ENCODE measurements around the gene UNC13B. TPM values are rescaled to one million over a fixed set of nuclear protein-coding genes. Genes with fewer than 3 reads are reported as not detected.

UNC13B gene
- total RNA-seq, 1 experiment from 2014 or later, result 48.2 TPM

DNA sequence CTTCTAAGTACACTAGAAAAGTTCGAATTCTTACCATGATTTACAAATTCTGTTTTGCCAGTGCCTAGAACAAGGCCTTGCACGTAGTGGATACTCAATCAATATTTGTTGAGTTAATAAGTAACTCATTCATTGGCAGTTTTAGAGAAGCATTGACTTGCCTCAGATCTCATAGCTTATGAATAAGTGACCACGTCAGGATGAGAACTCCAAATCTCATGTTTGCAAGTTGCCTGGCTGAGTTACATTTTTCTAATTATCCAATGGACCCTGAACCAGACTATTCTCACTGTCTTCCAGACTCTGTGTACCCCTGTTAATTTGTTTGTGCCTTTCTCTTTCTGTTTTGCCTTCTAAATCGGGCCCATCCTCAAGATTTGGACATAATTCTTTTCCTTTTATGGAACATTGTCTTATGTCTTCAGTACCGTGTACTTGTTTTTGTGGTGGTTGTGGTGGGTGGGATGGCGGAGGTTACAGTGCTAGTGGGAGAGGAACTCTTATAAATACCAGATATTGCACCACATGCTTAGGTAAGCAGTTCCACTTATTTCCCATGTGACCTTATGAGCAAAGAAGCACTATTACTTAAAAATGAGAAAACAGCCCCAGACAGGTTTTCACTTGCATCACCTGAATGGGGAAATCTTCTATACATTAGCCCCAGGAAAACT is 96.3 kb downstream of the UNC13B start:
- Histone ChIP-seq H3K9ac (ENCODE audit: extremely low read depth, insufficient read length, low read length) (no peak overlapping the region), H2AK5ac (ENCODE audit: insufficient read length, low read length) (no peak overlapping the region), H3K4ac (ENCODE audit: low read depth, low read length) (no peak overlapping the region), H3K56ac (ENCODE audit: insufficient read length, low read depth, low read length) (no peak overlapping the region), H3K27me3 (ENCODE audit: insufficient read depth, low read length) (no peaks in the 10 kb centered on the region), H2BK5ac (ENCODE audit: insufficient read length, low read length) (no peak overlapping the region), H3T11ph (ENCODE audit: low read length) (no peak overlapping the region), H2BK15ac (ENCODE audit: low read depth, low read length) (no peak overlapping the region), H3K23me2 (ENCODE audit: insufficient read length, low read depth, low read length, poor library complexity, severe bottlenecking) (no peaks in the 10 kb centered on the region), H2BK120ac (ENCODE audit: low read depth, low read length, poor library complexity, severe bottlenecking) (no peak overlapping the region), H4K20me1 (ENCODE audit: control insufficient read depth, insufficient read depth, insufficient read length) (no peaks in the 10 kb centered on the region), H4K8ac (replicated peaks; ENCODE audit: insufficient read length, low read depth, low read length) (no peak overlapping the region), H3K23ac (ENCODE audit: insufficient read length, low read depth, low read length) (no peak overlapping the region), H3K27ac (ENCODE audit: insufficient read length, low read depth, low read length) (no peak overlapping the region), H3K79me1 (ENCODE audit: insufficient read depth, low read depth, low read length, poor library complexity, severe bottlenecking) (no peaks in the 10 kb centered on the region), H3K4me2 (ENCODE audit: insufficient read depth, insufficient read length, low read length) (no peak overlapping the region), H3K14ac (ENCODE audit: insufficient read depth, low read length) (no peak overlapping the region), H2BK20ac (ENCODE audit: low read depth, low read length, poor library complexity, severe bottlenecking) (no peak overlapping the region), H3K79me2 (ENCODE audit: insufficient read depth, low read length) (no peaks in the 10 kb centered on the region), H2BK12ac (ENCODE audit: insufficient read length, low read depth, low read length) (no peak overlapping the region), H2AFZ (ENCODE audit: low read length) (no peak overlapping the region), H3K4me1 (ENCODE audit: insufficient read depth, low read length) (peaks cover 3% of the 10 kb centered on the region; the same call in 1 of the 2 replicates), H3K9me3 (ENCODE audit: control insufficient read depth, low read depth, low read length) (no peaks in the 10 kb centered on the region), H3K18ac (ENCODE audit: insufficient read length, low read depth, low read length) (no peak overlapping the region), H4K91ac (ENCODE audit: insufficient read length, low read depth, low read length) (no peak overlapping the region), H4K5ac (ENCODE audit: insufficient read length, low read depth, low read length) (no peak overlapping the region)
- no peak overlapping the region for H3K4me3 Mint-ChIP-seq
- H3K36me3 Mint-ChIP-seq (ENCODE audit: insufficient read depth in 1 of 3, low read depth in 3 of 3), result no peaks in the 10 kb centered on the region; a peak in 1 of 7 replicates
- WGBS (ENCODE audit: extremely low coverage, insufficient read length, low lambda C conversion rate), result no CpG with 5 or more reads among the region's 6 CpGs
- H3K9me3 Mint-ChIP-seq, result no peaks in the 10 kb centered on the region
- no peak for DNase-seq
- TF ChIP-seq, protein P1, sequence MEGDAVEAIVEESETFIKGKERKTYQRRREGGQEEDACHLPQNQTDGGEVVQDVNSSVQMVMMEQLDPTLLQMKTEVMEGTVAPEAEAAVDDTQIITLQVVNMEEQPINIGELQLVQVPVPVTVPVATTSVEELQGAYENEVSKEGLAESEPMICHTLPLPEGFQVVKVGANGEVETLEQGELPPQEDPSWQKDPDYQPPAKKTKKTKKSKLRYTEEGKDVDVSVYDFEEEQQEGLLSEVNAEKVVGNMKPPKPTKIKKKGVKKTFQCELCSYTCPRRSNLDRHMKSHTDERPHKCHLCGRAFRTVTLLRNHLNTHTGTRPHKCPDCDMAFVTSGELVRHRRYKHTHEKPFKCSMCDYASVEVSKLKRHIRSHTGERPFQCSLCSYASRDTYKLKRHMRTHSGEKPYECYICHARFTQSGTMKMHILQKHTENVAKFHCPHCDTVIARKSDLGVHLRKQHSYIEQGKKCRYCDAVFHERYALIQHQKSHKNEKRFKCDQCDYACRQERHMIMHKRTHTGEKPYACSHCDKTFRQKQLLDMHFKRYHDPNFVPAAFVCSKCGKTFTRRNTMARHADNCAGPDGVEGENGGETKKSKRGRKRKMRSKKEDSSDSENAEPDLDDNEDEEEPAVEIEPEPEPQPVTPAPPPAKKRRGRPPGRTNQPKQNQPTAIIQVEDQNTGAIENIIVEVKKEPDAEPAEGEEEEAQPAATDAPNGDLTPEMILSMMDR (conservative IDR thresholded peaks at IDR 0.05), result no peak
- H3K27me3 Mint-ChIP-seq (ENCODE audit: low read depth), result no peaks in the 10 kb centered on the region
- H3K27ac Mint-ChIP-seq, result peak overlapping the region in 1 of 3 experiments; percentile 3; a peak in 1 of 7 replicates
- peaks cover 7% of the 10 kb centered on the region in 2 experiments; a peak in 3 of 4 replicates for H3K4me1 Mint-ChIP-seq
